Measurements from ENCODE around the gene OPCML. TPM values are rescaled to one million over a fixed set of nuclear protein-coding genes. Genes with fewer than 3 reads are reported as not detected.

Gene OPCML
- total and polyA plus RNA-seq, 4 donors = under 0.01 to 0.01 TPM; not detected in 2

- Histone ChIP-seq H3K27ac (ENCODE audit: low read depth in 1 of 2, low read length in 2 of 2) (no peak overlapping the region), H3K27me3 (ENCODE audit: control insufficient read depth in 4 of 4, insufficient read depth in 4 of 4, low read length in 3 of 4) (peaks cover 0 to 4% (median 1%) of the 10 kb centered on the region in 4 donors), H3K36me3 (ENCODE audit: control insufficient read depth in 4 of 4, insufficient read depth in 3 of 4, low read depth in 1 of 4, low read length in 3 of 4) (no peaks in the 10 kb centered on the region), H3K4me1 (ENCODE audit: control insufficient read depth in 4 of 4, insufficient read depth in 4 of 4, low read length in 3 of 4) (no peaks in the 10 kb centered on the region), H3K9me3 (ENCODE audit: control insufficient read depth in 4 of 4, low read length in 3 of 4) (no peaks in the 10 kb centered on the region), H3K9ac (ENCODE audit: low read depth in 1 of 2, low read length in 2 of 2) (no peak overlapping the region), H3K4me3 (ENCODE audit: low read depth in 1 of 3, low read length in 3 of 3) (no peak overlapping the region)
- DNase-seq (ENCODE audit: low spot score) = no peak
- WGBS = 88% methylated on average over 5 of the region's 5 CpGs
- TF ChIP-seq HNF4G (IDR thresholded peaks at IDR 0.05) (no peak), ZBTB33 (IDR thresholded peaks at IDR 0.05) (no peak), FOXA1 (IDR thresholded peaks at IDR 0.05) (no peak)
Measured at GRCh38 chr11:133277886-133278285, 254.4 kb downstream of the OPCML start.

GRCh38 chr11:133271871-133272776 is 260.2 kb downstream of the OPCML start:
- no peak for DNase-seq (ENCODE audit: low spot score)
- no peak overlapping the region for H3K27ac ChIP-seq (ENCODE audit: low read depth in 1 of 2, low read length in 2 of 2)
- H3K9ac ChIP-seq (ENCODE audit: low read depth in 1 of 2, low read length in 2 of 2) = no peak overlapping the region
- H3K27me3 ChIP-seq (ENCODE audit: control insufficient read depth in 4 of 4, insufficient read depth in 4 of 4, low read length in 3 of 4) = peaks cover 0 to 4% (median 0%) of the 10 kb centered on the region in 4 donors
- no peaks in the 10 kb centered on the region for H3K9me3 ChIP-seq (ENCODE audit: control insufficient read depth in 4 of 4, low read length in 3 of 4)
- 66% methylated on average over 6 of the region's 6 CpGs for WGBS
- H3K4me3 ChIP-seq (ENCODE audit: low read depth in 1 of 3, low read length in 3 of 3) = no peak overlapping the region
- no peaks in the 10 kb centered on the region for H3K4me1 ChIP-seq (ENCODE audit: control insufficient read depth in 4 of 4, insufficient read depth in 4 of 4, low read length in 3 of 4)
- TF ChIP-seq YY1 (IDR thresholded peaks at IDR 0.05) = no peak
- TF ChIP-seq REST (IDR thresholded peaks at IDR 0.05) = no peak
- no peak for TF ChIP-seq HNF4G (IDR thresholded peaks at IDR 0.05)
- TF ChIP-seq TAF1 (conservative IDR thresholded peaks at IDR 0.05) = no peak
- TF ChIP-seq ZBTB33 (IDR thresholded peaks at IDR 0.05) = no peak
- TF ChIP-seq FOXA2 (IDR thresholded peaks at IDR 0.05) = no peak
- H3K36me3 ChIP-seq (ENCODE audit: control insufficient read depth in 4 of 4, insufficient read depth in 3 of 4, low read depth in 1 of 4, low read length in 3 of 4) = no peaks in the 10 kb centered on the region

- DNase-seq (ENCODE audit: low spot score) = no peak
- Histone ChIP-seq H3K36me3 (ENCODE audit: control insufficient read depth in 4 of 4, insufficient read depth in 3 of 4, low read depth in 1 of 4, low read length in 3 of 4) (no peaks in the 10 kb centered on the region), H3K9ac (ENCODE audit: low read depth in 1 of 2, low read length in 2 of 2) (no peak overlapping the region), H3K27ac (ENCODE audit: low read depth in 1 of 2, low read length in 2 of 2) (no peak overlapping the region), H3K9me3 (ENCODE audit: control insufficient read depth in 4 of 4, low read length in 3 of 4) (no peaks in the 10 kb centered on the region), H3K27me3 (ENCODE audit: control insufficient read depth in 4 of 4, insufficient read depth in 4 of 4, low read length in 3 of 4) (peaks cover 0 to 4% (median 0%) of the 10 kb centered on the region in 4 donors), H3K4me3 (ENCODE audit: low read depth in 1 of 3, low read length in 3 of 3) (no peak overlapping the region), H3K4me1 (ENCODE audit: control insufficient read depth in 4 of 4, insufficient read depth in 4 of 4, low read length in 3 of 4) (no peaks in the 10 kb centered on the region)
- TF ChIP-seq NR2F2 (IDR thresholded peaks at IDR 0.05) (no peak), RXRA (IDR thresholded peaks at IDR 0.05) (no peak), REST (IDR thresholded peaks at IDR 0.05) (no peak), YY1 (IDR thresholded peaks at IDR 0.05) (no peak), ATF3 (IDR thresholded peaks at IDR 0.05) (no peak), GABPA (IDR thresholded peaks at IDR 0.05 in 1 of 2, conservative IDR thresholded peaks at IDR 0.05 in 1 of 2) (no peak), SP1 (IDR thresholded peaks at IDR 0.05) (no peak), FOXA1 (IDR thresholded peaks at IDR 0.05) (no peak)
Measured at GRCh38 chr11:133271206-133271605, 261.1 kb downstream of the OPCML start.
